DMS53 treated with DMSO at 0.1 percent for 48 hours (cell line): Measurements from ENCODE around the gene CNOT10.
"Not testable (repeated sequence)": the region's sequence is repeated elsewhere in the genome, so short reads cannot be mapped to it uniquely, and the experiment has no call there.

ENCODE experiments used
- DNase-seq: peaks from one replicate; lab custom pipeline; 2025; ENCODE audit not compliant: unreplicated experiment; lab: John Stamatoyannopoulos, UW

The CNOT10 gene

DNA sequence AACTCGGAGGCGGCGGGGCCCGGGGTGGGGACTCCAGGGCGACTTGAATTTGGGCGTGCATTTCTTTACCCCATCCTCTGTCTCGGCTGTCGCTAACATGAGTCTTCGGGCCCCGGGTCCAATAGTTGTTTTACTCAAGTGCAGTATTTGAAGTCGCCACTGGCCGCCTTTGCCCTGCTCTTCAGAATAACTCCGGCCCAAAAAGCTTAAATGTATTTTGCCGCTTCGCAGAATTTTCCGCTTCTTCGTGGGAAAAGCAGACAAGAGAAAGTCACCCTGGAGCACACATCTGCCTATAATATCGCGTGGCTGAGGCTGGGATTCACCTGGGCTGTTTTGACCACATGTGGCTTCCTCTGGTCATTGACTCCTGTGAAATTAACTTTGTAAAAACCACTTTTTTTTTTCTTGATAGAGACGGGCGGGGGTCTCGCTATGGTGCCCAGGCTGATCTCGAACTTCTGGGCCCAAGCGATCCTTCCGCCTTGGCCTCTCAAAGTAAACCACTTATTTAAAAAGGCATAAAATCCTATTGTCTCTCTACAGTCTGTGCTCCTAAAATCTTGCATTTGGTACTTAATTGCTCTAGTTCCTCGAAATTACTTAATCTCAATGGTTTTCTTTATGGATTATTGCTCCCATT lies 676 bp downstream of the CNOT10 start:
- DNase-seq: no peak

DNA sequence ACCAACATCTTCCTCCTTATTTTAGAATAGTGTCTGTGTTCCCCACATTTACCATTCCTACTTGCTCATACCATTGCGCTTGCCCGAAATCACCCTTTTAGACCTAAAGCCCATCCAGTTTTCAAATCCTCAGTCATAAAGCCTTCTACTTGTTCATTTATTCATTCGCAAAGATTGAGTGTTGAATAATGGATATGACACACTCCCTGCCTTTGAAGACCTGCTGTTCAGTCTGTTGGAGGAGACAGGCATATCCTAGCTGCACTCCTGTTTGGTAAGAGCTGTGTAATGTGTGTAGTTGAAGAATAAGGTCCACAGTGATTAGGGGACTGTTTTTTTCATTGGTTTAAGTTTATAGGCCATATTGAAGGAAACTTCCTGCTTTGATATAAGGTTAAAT lies 1.7 kb downstream of the CNOT10 start:
- no peak for DNase-seq

DNA sequence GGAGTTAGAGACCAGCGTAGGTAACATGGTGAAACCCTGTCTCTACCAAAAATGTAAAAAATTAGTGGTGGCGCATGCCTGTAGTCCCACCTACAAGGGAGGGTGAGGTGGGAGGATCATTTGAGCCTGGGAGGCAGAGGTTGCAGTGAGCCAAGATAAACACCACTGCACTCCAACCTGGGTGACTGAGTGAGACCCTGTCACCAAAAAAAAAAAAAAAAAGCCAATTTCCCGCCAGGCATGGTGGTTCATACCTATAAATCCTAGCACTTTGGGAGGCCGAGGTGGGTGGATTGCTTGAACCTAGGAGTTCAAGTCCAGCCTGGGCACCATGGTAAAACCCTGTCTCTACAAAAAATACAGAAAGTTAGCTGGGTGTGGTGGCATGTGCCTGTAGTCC lies 6.9 kb downstream of the CNOT10 start:
- DNase-seq: no peak

DNA sequence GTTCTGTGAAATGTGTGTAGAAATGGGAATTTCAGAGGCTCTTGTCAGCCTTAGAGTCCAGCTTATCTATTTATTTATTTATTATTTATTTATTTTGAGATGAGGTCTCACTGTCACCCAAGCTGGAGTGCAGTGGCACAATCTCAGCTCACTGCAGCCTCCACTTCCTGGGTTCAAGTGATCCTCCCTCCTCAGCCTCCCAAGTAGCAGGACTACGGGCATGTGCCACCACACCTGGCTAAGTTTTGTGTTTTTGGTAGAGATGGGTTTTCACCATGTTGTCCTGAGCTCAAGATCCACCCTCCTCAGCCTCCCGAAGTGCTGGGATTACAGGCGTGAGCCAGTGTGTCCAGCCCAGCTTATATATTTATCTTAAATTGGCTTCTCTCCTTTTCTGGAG lies 11.5 kb downstream of the CNOT10 start:
- no peak for DNase-seq

DNA sequence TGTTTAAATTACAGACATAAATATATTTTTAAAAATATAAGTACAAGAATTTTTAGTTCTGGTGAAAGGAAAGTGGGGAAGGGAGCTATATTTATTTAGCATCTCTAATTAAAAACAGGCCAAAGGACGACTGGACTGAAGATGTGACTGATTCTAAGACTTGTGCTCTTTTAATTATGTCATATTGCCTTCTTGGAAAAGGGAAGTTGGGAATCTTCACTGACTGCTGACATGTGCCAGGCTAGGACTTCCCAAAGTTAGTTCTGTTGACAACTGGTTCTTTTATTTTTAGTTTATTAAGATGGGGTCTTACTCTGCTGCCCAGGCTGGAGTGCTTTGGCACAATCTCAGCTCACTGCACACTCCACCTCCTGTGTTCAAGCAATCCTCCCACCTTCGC lies 13.5 kb downstream of the CNOT10 start:
- DNase-seq: no peak

DNA sequence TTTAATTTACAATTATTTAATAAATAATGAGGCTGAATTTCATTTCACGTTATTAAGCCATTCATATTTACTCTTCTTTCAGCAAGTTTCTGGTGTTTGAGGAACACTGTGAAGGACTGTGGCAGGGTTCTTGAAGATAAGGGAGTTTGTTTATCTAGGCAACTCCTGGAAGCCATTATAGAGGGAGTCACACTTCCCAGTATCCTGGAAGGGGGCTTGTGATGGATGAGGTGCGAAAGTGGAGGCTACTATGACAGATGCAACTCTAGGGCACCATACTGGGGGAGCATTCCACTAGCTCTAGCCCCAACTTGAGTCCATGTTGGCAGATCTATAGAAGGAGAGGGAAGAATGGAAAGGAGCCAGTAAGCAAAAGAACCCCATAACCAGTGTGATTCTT lies 14.4 kb downstream of the CNOT10 start:
- no peak for DNase-seq

DNA sequence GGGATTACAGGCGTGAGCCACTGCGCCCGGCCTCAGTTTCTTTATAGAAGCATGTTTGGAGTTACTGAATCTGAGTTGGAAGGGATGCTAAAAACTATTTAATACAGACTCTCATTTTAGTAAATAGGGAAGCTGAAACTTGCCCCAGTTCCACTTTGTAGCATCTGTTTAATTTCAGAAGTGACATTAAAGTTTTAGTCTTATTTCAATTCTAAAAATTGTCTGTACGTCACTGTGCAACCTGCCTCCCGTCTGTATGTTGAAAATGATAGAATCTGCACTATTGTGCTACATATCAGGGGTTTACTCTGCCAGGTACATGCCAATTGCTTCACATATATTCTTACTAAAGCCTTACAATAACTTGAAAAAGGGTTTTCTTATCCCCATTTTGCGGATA lies 15.3 kb downstream of the CNOT10 start:
- no peak for DNase-seq

DNA sequence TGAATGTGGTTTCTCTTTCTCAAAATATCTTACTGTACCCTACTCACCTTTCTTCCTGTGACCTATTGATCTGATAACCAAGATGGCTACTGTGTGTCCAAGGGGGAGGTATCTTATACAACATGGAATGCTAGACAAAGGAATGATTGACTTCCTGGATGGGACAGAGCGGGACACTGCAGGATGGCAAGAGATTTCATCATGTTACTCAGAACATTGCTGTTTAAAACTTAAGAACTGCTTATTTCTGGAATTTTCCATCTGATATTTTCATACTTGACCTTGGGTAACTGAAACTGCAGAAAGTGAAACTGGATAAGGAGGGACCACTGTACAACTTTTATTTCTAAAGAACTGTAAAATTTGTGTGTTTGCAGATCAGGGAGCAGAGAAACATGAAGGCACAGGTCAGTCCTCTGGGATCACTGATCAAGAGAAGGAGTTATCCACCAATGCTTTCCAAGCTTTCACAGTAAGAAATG lies 18.5 kb downstream of the CNOT10 start:
- DNase-seq: no peak

DNA sequence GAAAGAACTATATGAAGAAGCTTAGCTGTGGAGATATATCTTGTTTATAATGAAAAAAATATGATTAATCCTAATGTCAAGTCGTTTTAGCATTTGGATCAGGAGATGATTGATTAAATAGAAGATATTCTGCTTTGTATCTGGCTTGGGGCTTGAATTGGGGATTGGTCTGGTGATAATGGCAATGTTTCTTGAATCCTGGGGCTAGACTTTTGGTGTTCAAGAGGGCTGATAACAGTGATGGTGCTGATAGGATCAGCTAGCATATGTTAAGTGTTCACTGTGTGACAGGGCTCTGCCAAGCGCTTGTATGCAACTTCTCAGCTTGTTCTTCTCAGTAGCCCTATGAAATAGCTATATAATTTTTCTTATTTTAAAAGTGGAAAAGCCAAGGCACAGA lies 20.2 kb downstream of the CNOT10 start:
- no peak for DNase-seq

DNA sequence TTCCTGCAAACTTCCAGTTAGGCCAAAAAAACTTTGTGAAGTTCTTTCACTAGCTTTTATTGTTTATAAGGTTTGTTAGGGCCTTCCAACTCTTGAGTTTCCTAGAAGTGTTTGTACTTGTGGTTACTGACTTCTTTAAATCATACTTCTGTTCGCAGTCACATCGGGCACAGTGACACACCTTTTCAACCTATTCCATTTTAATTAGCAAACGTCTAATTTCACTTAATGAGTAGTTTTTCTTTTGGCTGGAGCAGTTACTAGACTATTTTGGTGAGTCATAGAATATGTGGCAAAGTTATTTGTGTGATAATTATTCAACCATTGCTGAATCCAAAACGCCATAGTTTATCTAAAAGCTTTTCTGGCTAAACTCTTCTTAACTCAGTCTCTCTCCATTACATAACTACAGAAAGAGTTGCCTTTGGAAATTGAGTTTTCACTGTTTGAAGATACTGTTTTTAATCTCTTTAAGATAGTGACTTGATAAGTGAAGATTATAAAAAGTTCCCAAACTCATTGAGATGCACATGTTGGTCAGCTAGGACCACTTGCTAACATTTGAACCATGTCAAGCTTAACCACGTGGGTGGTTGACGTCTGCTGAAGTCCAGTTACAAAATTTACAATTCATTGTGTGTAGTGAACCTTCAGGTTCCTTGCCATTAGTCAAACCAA lies 21.5 kb downstream of the CNOT10 start:
- no peak for DNase-seq

DNA sequence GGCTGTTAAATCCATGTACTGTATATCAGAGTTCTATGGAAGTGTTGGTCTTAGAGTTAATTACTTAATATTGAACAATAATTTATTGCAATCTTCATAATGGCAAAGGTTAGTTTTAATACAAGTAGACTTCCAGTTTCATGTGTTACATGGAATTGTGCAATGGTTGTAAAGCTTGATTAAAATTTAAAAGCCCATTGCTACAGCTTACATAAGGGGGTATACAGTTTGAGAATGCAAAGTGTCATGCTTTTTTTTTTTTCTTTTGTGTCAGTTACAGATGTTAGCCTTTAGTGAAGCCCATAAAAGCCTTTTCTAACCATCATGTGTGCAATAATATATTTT lies 22.0 kb downstream of the CNOT10 start:
- no peak for DNase-seq

DNA sequence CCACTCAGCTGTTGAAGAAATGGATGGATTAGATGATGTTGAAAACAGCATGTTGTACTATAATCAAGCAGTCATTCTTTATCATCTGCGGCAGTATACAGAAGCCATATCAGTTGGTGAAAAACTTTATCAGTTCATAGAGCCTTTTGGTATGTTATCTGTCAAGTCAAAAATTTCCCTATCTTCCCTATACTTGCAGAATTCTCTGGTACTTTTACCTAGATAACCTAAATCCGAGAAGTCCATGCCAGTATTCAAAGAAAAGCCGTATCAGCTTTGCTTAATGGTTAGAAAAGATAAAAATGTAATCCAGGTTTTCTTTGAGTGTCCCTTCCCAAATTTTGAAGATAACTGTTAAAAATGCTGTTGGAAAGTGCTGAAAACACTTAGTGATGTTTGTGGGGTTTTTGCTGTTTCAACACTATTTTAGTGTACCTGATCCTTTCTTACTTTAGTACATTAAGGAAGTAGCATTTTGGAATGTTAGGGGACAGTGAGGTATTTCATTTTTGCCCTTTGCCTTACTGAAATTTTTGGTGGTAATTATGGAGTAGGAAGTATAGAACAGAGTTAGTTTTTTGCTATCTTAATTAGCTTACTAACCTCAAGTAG lies 23.8 kb downstream of the CNOT10 start:
- DNase-seq: no peak

DNA sequence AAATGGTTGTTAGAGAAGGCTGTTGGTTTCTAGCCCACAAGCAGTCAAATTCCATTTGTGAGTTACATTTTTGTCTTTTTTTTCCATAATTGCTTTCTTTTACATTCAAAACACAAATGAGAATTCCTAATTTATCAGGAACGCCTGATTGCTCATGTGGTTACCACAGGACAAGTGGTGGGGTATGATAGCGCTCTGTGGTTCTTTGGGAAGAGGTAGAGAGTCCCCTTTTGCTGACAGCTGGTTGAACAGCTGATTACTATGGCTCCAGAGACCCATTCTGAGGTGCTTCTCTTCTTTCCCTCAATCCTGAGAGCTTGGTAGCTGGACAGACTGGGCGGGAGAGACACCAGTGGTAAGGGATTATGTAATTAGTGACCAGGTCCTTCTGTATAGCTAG lies 24.4 kb downstream of the CNOT10 start:
- DNase-seq: no peak

DNA sequence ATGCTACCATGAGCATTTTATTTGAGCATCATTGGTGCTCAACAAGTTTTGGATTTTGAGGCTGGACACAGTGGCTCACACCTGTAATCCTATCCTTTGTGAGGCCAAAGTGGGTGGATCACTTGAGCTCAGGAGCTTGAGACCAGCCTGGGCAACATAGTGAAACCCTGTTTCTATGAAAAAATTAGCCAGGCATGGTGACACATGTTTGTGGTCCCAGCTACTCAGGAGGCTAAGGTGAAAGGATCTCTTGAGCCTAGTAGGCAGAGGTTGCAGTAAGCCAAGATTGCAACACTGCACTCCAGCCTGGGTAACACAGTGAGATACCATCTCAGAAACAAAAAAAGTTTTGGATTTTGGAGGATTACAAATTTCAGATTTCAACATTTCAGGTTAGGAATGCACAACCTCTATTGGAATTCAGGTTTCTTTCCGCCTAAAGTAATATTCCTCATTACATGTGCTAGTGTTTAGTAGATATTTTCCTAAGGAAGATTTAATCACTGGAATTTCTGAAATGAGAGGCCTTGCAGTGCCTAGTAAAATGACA lies 27.6 kb downstream of the CNOT10 start:
- DNase-seq: no peak

DNA sequence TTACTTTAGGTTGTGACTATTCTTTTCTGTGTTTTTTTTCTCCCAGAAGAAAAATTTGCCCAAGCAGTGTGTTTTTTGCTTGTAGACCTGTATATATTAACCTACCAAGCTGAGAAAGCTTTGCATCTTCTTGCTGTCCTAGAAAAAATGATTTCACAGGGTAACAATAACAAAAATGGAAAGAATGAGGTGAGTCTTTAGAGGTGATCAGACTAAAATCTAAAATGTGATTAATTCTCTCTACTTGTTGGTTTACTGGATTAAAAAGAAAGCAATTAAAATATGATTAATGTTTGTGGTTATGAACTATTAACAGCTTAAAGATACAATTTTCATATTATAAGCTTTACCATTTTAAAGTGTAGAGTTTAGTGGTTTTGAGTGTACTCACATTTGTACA lies 28.2 kb downstream of the CNOT10 start:
- no peak for DNase-seq

DNA sequence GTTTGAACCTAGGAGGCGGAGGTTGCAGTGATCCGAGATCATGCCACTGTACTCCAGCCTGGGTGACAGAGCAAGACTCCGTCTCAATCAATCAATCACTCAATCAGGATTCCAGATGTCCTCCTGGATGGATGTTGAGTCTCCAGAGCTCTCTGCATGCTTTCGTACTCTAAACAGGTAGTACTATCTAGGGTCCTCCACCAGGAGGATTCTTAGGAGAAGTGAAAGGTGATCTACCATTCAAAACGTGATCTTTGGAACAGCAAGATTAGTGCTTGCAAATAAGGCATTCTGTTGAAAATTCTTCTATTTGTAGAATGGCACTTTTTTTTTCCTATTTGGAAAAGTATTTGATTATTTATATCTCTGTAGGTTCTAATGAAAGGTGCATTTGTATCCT lies 34.3 kb downstream of the CNOT10 start:
- no peak for DNase-seq

DNA sequence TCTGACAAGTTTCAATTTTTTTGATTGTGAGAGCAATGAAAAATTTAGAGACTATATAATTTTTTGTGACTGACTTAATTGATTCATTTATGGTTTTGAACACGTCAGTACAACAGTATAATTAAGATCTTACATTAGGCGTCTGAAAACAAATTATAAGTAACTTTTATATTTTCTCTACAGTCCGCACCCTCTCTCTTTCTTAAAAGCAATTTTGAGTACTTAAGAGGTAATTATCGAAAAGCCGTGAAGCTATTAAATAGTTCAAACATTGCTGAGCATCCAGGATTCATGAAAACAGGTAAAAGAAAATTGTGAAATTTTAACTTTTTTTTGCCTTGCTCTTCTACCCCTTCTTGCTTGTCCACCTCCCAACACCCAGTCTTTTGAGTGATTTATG lies 34.9 kb downstream of the CNOT10 start:
- no peak for DNase-seq

DNA sequence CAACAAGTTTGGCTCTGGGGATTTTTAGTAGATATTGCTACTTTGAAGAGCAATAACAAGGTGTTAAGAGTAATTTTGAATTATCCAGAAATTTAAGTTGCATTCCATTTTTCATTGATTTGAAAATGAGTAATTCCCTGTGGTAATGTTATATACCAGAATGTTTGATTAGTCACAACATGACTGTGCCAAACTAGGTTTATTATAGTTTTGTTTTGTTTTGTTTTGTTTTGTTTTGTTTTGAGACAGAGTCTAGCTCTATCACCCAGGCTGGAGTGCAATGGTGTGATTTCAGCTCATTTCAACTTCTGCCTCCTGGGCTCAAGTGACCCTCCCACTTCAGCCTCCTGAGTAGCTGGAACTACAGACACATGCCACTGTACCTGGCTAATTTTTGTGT lies 40.7 kb downstream of the CNOT10 start:
- no peak for DNase-seq

DNA sequence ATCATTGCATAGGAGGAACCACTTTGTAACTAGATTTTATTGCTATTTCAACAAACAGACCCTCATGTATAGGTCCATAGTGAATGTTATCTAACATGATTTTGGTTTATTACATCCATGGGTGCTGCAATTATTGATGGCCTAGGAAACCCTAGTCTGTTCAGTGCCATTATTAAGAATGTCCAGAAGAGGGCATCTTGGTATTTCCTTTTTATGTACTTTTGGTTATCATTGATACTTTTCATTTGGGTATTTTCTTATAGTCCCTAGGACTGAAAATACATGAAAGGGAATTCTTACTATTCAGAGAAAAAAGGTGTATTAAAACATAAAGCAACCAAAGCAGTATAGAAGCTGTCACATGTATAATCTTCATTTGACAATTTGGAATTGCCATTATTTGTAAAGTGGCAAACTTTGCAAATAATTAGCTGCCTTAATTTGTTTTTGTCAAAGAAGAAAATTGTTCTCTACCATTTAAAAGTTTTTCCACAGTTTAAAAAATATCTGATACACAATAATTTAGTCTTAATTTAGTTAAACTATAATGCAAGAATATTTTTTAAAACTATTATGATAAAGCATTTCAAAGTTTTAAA lies 48.7 kb downstream of the CNOT10 start:
- no peak for DNase-seq

DNA sequence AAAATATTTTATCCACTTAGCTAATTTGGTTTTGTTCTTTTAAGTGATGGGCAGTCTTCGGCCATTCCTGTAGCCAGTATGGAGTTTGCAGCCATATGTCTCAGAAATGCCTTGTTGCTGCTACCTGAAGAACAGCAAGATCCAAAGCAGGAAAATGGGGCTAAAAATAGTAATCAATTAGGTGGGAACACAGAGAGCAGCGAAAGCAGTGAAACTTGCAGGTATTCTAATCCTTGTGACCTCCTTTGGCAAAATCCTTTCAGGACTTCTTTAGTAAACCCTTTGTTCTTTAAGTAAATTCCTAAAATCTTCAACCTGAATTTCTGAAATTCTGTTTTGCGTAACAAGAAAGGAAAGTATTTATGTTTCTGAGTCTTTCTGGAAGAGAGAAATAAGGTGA lies 49.8 kb downstream of the CNOT10 start:
- DNase-seq: no peak

DNA sequence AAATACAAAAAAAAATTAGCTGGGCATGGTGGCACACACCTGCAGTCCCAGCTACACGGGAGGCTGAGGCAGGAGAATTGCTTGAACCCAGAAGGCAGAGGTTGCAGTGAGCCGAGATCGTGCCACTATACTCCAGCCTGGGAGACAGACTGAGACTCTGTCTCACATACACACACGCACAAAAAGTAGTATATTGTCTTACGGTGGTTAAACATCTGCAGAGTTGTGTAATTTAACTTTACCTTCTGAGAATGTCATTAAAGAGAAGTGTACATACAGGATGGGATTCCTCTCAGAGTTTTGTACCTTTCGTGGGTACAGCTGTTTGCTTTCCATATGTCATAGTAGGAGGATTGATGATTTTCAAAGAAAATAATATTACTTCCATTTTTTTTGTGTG lies 58.5 kb downstream of the CNOT10 start:
- DNase-seq: not testable (repeated sequence)

DNA sequence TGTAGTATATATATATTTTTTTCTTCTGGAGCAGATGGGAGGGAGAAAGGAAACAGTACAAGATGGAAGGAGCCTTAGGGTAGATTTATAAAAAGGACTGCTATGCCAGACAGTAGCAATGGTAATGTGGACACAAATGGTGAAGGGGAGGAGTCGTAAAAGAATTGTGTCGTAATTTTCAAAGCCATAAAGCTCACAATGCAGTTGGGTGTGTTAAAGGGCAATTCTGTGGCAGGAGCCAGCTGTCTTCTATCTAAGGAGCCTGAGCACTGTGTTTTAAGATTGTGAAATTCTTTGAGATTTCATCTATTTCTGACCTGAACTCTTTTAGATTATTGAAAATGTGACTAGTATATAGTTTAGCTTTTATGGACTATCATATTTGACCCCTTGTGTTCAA lies 58.9 kb downstream of the CNOT10 start:
- DNase-seq: no peak
